T follicular helper cell (primary cell): ENCODE data around the gene ST3GAL5.

Experiments
- DNase-seq: peaks from one replicate; pipeline ENCODE4 v3.0.0-alpha.2; 2020; ENCODE audit warnings: low read depth

The ST3GAL5 gene

DNA sequence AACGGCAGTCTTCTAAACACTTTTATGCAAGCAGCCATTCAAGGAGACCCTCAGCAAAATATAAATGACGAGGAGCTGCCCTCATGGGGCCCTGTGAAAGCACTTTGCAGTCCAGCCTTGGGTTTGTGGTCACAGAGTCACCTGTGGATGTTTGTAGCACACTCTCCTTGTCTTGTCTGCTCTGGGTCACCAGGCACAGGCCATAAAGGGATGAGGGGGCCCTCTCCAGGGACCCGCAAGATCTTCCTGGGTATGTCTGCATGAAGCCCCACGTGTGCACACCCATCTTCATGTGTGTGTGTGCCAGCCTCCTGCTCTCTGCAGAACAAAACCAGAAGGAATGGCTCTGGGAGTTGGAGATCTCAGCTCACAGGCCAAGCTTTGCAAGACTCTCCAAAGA is 98.8 kb downstream of the ST3GAL5 start:
- no peak for DNase-seq

DNA sequence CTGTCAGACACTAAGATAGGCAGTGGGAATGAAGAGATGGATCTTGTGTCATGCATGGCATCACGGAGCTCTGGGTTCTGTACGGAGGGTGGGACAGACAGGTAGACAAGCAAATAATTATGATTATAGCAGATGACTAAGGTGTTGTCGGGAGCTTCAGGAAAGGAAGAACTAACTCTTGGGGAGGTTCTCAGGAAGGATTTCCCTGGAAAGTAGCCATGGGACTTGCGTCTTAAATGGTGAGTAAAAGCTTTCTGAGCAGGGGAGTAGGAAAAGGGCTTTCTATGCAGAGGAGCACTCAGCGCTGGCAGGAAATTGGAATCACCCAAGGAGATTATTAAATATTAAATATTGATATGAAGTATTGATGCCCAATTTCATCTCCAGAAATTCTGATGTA is 99.5 kb downstream of the ST3GAL5 start:
- DNase-seq: no peak

DNA sequence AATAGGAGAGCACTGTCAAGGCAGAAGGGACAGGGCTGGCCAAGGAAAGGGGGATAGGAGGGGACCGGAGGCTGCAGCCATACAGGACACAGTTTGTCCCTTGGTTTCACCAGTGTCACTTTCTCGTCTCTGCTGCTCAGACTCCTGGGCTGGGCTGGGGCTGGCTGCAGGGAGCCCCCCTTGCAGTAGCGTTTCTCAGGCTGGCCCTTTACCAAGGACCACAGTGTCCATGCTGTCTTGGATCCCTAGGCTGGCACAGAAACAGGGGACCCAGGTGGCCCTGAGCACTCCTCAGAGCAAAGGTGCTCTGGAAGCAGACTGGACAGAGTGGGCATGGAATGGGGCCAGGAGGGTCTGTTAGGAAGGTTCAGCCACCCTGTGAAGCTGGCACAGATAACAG is 100.2 kb downstream of the ST3GAL5 start:
- no peak for DNase-seq

DNA sequence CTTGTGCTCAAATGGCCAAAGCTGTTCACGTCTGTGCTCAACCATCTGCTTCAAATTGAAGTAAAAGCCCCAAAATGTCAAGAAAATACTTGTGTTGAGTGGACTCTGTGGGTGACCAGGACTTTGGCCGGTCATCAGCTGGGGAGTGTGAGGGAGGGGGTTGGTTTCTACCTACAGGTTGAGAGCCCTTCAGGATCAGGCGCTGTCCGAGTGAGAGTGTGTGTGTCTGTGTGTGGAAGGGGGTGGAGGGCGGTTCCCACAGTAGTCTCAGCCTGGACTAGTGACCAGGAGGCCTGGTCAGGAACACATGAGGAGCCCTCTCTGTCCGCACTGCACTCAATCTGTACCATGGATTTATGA is 100.8 kb downstream of the ST3GAL5 start:
- DNase-seq: no peak

DNA sequence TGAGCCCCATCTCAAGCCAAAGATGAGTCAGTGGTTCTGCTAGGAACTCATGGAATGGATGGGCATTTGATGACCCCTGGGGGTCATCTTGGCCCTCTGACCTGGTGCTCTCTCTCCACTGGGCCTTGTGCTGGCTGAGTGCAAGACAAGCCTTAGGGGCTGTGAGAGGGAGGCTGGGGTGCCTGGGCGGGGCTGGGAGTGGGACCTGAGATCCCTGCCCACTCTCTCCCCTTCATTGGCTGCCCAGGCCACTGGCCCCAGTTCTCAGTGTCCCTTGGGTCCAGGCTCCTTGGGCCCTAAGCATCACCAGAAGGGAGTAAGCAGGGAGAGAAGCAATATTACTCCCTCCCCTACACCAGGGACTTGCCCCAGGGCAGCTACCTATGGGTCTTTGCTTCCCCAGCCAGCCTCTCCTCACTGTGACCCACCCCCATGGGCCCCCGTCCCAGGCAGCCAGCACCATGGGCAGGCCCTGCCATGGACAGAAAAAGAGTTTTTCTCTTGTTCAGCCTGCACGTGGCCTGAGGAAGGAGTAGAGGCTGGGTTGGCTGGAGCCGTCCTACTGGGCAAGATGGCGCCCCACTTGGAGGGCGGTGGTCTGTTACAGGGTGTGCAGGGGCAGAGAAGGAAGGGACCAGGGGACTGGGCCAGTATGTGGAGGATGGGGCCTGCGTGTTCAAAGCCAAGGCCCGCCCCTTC is 101.4 kb downstream of the ST3GAL5 start:
- DNase-seq: no peak
